SIG-M5 (cell line): Measurements from ENCODE around the gene FOXF2.

ENCODE experiments used
- DNase-seq: peaks from one replicate; lab custom pipeline; 2025; lab: John Stamatoyannopoulos, UW

FOXF2 gene

GRCh38 chr6:1407499-1407990 lies 18.2 kb downstream of the FOXF2 start:
- no peak for DNase-seq

- no peak for DNase-seq
These were observed 20.5 kb downstream of the FOXF2 start for GRCh38 chr6:1409774-1410465.

- DNase-seq: no peak
These were observed 23.5 kb downstream of the FOXF2 start for GRCh38 chr6:1412901-1413300.

DNA sequence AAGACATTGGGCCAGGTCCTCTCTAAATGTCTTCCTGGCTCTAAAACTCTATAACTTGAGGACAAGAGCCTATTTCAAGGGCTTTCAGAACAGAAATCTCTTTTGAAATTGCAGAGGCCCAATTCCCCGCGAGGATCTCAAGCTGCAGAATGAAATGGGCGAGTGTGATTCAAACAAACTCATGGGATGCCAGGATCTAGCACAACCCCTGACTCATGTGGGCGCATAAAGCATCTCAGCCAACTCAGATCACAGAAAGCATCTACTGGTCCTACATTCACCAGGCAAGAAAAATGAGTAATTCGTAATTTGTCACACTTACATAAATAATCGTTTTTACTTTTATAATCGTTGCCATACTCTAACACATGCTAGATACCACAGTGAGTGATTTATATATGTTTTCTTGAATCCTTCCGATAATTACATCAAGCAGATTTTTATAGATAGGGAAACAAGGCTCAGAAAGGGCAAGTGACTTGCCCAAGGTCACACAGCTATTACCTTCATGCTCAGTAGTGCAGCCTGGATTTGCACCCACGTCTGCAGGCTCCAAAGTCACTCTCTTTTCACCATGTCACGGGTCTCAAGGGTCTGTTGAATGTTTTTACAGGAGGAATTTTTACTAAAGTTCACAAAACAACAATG lies 26.2 kb downstream of the FOXF2 start:
- DNase-seq: no peak

- DNase-seq: no peak
These were observed 26.9 kb downstream of the FOXF2 start for GRCh38 chr6:1416191-1416760.

- DNase-seq: no peak
These were observed 27.4 kb downstream of the FOXF2 start for GRCh38 chr6:1416820-1417219.

- no peak for DNase-seq
These were observed 28.3 kb downstream of the FOXF2 start for GRCh38 chr6:1417718-1418117.

DNA sequence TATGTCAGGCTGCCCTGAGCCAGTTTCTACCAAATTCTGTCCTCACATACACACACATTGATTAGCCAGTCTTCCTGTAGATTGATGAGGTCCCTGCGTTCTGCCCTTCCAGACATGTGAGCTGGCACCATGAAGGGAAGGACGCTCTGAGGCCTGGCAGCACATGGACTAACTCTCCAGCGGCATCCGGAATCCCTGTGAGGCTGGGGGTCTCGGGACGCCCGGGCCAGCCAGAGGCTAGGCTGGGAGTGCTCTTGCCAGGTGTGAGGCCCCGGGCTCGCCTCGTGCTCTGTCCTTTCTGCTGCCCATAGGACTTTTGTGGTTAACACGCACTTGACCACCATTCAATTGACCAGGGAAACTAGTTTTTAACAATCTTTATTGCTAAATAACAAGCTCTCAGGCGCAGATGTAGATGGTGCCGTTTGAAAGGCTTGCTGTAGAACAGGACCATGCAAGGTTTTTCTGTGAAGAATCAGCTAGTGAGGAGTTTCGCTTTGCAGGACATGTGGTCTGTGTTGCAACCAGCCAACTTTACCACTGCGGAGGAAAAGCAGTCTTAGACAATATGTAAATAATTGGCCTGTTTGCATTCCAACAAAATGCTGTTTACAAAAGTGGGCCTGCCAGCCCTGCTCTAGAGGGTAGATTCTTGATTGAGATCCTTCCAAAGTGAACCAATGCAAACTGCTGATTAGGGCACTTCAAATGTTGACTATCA lies 29.3 kb downstream of the FOXF2 start:
- DNase-seq: no peak

DNA sequence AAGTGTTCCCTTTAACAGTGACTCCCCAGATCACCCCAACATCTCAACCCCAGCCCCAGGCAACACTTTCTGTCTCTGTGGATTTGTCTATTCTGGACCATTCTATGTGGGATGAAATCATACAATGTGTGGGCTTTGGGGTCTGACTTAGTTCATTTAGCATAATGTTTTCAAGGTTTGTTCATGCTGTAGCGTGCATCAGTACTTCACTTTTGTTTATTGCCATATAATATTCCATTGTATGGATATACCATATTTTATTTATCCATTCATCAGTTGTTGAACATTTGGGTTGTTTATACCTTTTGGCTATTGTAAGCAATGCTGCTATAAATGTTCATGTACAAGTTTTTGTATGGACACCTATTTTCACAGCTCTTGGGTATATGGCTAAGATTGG lies 31.0 kb downstream of the FOXF2 start:
- no peak for DNase-seq

DNA sequence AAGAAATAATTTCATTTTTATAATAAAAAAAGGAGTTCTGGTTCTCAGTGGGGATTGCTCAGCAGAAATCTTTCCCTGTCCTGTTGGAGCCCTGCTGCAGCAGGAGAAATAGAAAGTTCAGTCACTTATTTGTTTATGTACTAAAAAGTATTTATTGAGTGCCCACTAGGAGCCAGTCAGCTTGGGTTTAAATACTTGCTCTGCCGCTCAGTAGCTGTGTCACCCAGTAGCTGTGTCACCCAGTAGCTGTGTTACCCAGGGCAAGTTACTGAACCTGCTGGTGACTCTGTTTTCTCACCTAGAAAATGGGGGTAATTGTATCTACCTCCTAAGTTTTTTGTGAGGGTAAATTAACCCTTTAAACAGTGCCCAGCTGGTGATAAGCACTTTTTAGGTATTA lies 32.9 kb downstream of the FOXF2 start:
- DNase-seq: no peak

GRCh38 chr6:1423578-1423977 lies 34.2 kb downstream of the FOXF2 start:
- no peak for DNase-seq

DNA sequence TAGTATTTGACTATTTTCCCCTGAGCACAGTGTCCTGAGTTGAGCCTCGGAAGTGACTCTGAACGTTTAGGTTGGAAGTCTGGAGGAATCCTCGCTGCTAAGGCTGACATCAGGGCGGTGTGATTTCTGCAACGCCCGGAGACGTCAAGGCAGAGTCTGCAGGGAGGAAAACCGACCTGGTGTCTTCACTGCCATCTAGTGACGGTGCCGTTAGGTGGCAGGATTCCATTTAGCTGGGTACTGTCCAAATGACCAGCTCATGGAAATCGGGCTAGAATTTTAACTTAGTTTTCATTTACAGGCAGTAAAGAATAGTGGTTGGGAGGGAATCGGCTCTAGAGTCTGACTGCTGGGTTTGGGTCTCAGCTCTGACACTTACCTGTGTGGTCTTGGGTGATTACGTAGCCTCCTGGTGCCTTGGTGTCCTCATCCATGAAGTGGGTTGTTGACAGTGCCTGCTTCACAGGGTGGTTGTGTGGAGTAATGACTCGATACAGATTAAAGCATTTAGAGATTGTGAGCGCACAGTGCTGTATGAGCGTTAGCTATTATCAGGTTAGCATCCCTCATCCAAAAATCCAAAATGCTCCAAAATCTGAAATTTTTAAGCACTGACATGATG lies 35.0 kb downstream of the FOXF2 start:
- DNase-seq: no peak

GRCh38 chr6:1426416-1426815 lies 37.0 kb downstream of the FOXF2 start:
- DNase-seq: no peak

- no peak for DNase-seq
These were observed 46.4 kb downstream of the FOXF2 start for GRCh38 chr6:1435806-1436205.

DNA sequence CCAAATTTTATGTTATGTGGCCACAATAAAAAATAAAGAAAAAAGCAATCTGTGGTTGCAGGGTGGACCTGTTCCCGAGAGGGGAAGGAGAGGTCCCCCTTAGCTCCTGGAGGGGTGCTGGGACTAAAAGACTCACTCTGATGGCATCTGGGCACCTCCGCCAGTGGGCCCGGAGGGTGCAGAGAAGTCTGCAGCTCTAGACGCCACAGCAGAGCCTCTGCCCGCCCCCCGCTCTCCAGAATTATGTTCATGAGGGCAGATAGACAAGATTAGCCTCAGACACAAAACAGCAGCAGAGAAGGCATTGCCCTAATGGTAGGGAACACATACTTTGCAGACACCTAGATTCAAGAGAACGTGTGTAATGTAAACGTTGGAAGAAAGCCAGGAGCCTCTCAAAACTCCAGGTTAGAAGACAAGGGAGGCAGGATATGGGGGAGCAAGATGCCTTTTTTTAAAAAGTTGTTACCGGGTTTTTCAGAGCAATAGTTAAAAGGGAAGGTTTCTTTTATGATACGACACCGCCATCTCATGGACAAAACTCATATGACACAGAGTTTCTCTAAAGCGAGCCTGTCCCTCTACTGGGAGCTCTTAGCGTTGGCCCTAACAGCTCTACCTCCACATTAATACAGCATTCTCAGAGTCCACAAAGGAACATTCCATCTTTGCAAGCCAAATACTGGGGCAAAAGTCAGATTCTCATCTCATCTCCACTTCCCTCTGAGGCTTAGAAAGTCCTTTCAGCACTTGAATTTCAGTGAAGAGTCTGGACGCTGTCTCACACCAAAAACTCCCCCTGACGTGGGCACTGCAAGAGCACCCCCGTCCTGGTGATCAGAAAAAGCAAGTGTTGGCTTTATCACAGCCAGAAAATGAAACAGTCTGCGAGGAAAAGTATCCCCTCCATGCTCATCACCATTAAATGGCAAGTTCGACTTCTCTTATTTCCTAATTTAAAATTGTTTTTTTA lies 47.2 kb downstream of the FOXF2 start:
- no peak for DNase-seq

- no peak for DNase-seq
These were observed 48.4 kb downstream of the FOXF2 start for GRCh38 chr6:1437553-1438406.

DNA sequence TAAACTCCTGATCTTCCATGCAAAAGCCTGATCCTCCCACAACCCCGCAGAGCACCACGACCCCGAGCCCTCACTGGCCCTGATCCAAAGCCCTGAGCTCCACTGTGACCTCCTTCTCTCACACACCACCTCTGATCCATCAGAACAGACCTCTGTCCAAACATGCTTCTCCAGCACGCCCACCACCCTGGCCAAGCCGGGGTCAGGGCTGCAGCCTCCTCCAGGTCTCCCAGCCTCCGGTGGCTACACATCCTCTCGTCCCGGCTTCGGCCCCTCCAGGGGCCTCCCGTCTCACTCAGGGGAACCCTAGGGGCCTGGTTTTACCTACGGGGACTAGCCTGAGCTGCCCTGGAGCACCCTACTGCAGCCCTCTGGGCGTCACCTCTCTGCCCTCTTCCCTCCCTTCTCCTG lies 49.1 kb downstream of the FOXF2 start:
- DNase-seq: no peak

DNA sequence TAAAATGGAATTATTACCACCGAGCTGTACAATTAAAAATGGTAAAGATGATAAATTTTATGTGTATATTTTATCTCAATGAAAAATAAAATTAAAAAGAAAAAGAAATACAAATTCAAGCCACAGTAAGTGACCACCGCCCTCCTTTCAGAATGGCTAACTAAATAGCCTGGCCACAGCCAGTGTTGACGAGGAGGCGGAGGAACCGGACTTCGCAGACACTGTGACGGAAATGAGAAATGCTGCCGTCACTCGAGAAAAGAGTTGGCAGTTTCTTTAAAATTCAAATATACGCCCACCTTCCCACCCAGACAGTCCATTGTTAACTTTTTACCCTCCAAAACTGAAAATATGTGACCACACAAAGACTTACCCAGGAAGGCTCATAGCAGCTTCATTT lies 50.0 kb downstream of the FOXF2 start:
- no peak for DNase-seq

DNA sequence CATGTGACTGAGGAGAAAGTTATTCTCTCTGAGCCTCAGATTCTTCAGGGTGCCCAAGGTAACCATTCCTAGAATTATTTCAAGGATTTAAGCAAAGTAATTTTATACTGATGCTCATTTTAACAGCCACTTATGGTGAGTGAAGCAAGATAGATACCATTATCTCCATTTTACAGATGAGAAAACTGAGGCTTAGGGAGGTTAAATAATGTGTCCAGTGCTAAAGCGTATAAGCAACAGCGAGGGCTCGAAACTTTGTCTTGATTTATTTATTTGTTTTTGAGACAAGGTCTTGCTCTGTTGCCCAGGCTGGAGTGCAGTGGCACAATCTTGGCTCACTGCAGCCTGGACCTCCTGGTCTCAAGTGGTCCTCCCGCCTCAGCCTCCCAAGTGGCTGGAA lies 53.6 kb downstream of the FOXF2 start:
- DNase-seq: no peak
